Ovary (tissue), 3 donors: ENCODE measurements around the gene LRP2.

ENCODE experiments used
- EP300 ChIP-seq: sonication (generic); formaldehyde crosslinking; IDR thresholded peaks from one replicate; pipeline ENCODE4 v1.6.1; 2017; ENCODE audit warnings: antibody characterized with exemption
- TF ChIP-seq, protein P1 (sequence below), 3 donors: fragments of 450-650 bp in 2 of 3; fragments of 200-600 bp in 1 of 3; IDR thresholded peaks; one replicate each; pipeline versions ENCODE4 v1.5.1 to v1.8.0; 2016 to 2022; ENCODE audit warnings: antibody characterized with exemption in 3 of 3, mild to moderate bottlenecking in 1 of 3
- donor health status: DM: no; HTN: no; CAD: no.

DNA sequence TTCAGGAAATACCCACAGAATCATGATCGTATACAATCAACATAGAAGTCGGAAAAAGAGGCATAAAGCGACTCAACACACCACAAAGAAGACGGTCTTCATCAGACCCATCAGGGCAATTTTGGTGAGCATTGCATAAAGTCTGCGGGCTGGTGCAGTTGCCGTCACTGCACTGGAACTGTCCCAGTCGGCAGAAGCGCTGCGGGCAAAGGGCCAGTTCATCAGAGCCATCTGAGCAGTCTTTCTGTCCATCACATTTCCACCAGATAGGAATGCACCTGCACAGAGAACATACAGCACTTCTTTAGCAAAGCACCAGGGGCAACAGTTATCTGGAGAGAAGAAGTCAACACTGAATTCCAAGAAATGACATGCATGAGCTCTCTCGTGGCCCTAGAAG is 187.2 kb downstream of the LRP2 start:
- TF ChIP-seq, protein P1, sequence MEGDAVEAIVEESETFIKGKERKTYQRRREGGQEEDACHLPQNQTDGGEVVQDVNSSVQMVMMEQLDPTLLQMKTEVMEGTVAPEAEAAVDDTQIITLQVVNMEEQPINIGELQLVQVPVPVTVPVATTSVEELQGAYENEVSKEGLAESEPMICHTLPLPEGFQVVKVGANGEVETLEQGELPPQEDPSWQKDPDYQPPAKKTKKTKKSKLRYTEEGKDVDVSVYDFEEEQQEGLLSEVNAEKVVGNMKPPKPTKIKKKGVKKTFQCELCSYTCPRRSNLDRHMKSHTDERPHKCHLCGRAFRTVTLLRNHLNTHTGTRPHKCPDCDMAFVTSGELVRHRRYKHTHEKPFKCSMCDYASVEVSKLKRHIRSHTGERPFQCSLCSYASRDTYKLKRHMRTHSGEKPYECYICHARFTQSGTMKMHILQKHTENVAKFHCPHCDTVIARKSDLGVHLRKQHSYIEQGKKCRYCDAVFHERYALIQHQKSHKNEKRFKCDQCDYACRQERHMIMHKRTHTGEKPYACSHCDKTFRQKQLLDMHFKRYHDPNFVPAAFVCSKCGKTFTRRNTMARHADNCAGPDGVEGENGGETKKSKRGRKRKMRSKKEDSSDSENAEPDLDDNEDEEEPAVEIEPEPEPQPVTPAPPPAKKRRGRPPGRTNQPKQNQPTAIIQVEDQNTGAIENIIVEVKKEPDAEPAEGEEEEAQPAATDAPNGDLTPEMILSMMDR (IDR thresholded peaks at IDR 0.05), result no peak
- TF ChIP-seq EP300, result no peak
